ENCODE measurements around the gene BCR. TPM values are rescaled to one million over a fixed set of nuclear protein-coding genes. Genes with fewer than 3 reads are reported as not detected.

BCR gene
- total and polyA plus RNA-seq, 2 donors (not counting 1 experiment from before 2014, with no cell fraction given), result 30.2 to 46.4 TPM

- H2AFZ ChIP-seq (ENCODE audit: insufficient read depth, low read depth, low read length, poor library complexity, severe bottlenecking), result no peak overlapping the region
- Mint-ChIP-seq H3K27me3 (no peaks in the 10 kb centered on the region), H3K4me1 (peaks cover 33% of the 10 kb centered on the region), H3K4me3 (peak overlapping the region; percentile 67), H3K27ac (peak overlapping the region; percentile 59), H3K9me3 (ENCODE audit: insufficient read depth) (no peaks in the 10 kb centered on the region)
- POLR2A ChIA-PET, result interaction anchor here (0.6 kb wide), 1 partner anchor 265 kb away, joined by 3 read pairs; no protein-coding TSS in a partner anchor
- H3K27ac ChIP-seq (ENCODE audit: low read length in 2 of 2), result no peak overlapping the region
- H3K4me1 ChIP-seq (ENCODE audit: control insufficient read depth in 2 of 2, insufficient read depth in 2 of 2, low read length in 2 of 2), result peaks cover 31 to 33% of the 10 kb centered on the region in 2 donors
- no peak for ATAC-seq (ENCODE audit: low read depth)
- no peak for TF ChIP-seq CTCF (IDR thresholded peaks at IDR 0.05)
- TF ChIP-seq EZH2 (IDR thresholded peaks at IDR 0.05; ENCODE audit: borderline replicate concordance, insufficient read depth, low read depth, low read length, poor library complexity, severe bottlenecking), result no peak
- H3K9ac ChIP-seq (ENCODE audit: low read length), result peak overlapping the region; percentile 9
- peaks cover 0 to 24% of the 10 kb centered on the region in 2 experiments for H3K36me3 ChIP-seq (replicated peaks in 1 of 2; ENCODE audit: control extremely low read depth in 1 of 2, control insufficient read depth in 1 of 2, extremely low read depth in 1 of 2, insufficient read depth in 2 of 2, low read length in 1 of 2)
- no peaks in the 10 kb centered on the region for H3K79me2 ChIP-seq (ENCODE audit: control insufficient read depth, insufficient read depth, low read length)
- no peaks in the 10 kb centered on the region for H3K9me3 ChIP-seq (ENCODE audit: control extremely low read depth in 1 of 3, control insufficient read depth in 2 of 3, insufficient read depth in 1 of 3, low read length in 2 of 3)
- CTCF ChIA-PET, result interaction anchor here (1.0 to 10.8 kb wide), 3 partner anchors 12 to 115 kb away, joined by 3 to 86 read pairs (median 3); partner anchors contain the start of gene BCR
- H3K27me3 ChIP-seq (replicated peaks in 1 of 4; ENCODE audit: control extremely low read depth in 1 of 4, control insufficient read depth in 3 of 4, insufficient read depth in 4 of 4, low read length in 3 of 4), result no peaks in the 10 kb centered on the region
- peak overlapping the region; percentile 66 for H3K4me2 ChIP-seq (replicated peaks; ENCODE audit: low read depth, low read length, poor library complexity, severe bottlenecking)
- DNase-seq, result no peak
- intact Hi-C loops (cut with micrococcal nuclease), result no loop called here
- WGBS (ENCODE audit: insufficient coverage), result 26% methylated on average over 8 of the region's 8 CpGs
- H4K20me1 ChIP-seq (ENCODE audit: control insufficient read depth, insufficient read depth, low read length, poor library complexity, severe bottlenecking), result no peaks in the 10 kb centered on the region
- H3K4me3 ChIP-seq (ENCODE audit: control extremely low read depth in 1 of 5, extremely low read depth in 1 of 5, insufficient read depth in 1 of 5, low read depth in 2 of 5, low read length in 4 of 5), result no peak overlapping the region
Measured at GRCh38 chr22:23270212-23270733, 90.0 kb downstream of the BCR start.

GRCh38 chr22:23270798-23271596, 90.7 kb downstream of the BCR start:
- peak overlapping the region; percentile 67 for H3K4me3 Mint-ChIP-seq
- peaks cover 5% of the 10 kb centered on the region for H3K79me2 ChIP-seq (ENCODE audit: control insufficient read depth, insufficient read depth, low read length)
- H3K9me3 ChIP-seq (ENCODE audit: control extremely low read depth in 1 of 3, control insufficient read depth in 2 of 3, insufficient read depth in 1 of 3, low read length in 2 of 3), result no peaks in the 10 kb centered on the region
- ChIA-PET POLR2A (interaction anchor here (0.6 kb wide), 1 partner anchor 46 kb away, joined by 4 read pairs; no protein-coding TSS in a partner anchor), CTCF (interaction anchor here (1.0 to 10.8 kb wide), 4 partner anchors 11 to 115 kb away, joined by 3 to 86 read pairs (median 5); partner anchors contain the start of gene BCR)
- H3K27ac ChIP-seq (ENCODE audit: low read length in 2 of 2), result no peak overlapping the region
- no peaks in the 10 kb centered on the region for H3K27me3 Mint-ChIP-seq
- 65% methylated on average over 11 of the region's 12 CpGs for WGBS (ENCODE audit: insufficient coverage)
- DNase-seq (no peak), ATAC-seq (ENCODE audit: low read depth) (no peak)
- H4K20me1 ChIP-seq (ENCODE audit: control insufficient read depth, insufficient read depth, low read length, poor library complexity, severe bottlenecking), result no peaks in the 10 kb centered on the region
- no peaks in the 10 kb centered on the region for H3K27me3 ChIP-seq (replicated peaks in 1 of 4; ENCODE audit: control extremely low read depth in 1 of 4, control insufficient read depth in 3 of 4, insufficient read depth in 4 of 4, low read length in 3 of 4)
- H3K36me3 ChIP-seq (replicated peaks in 1 of 2; ENCODE audit: control extremely low read depth in 1 of 2, control insufficient read depth in 1 of 2, extremely low read depth in 1 of 2, insufficient read depth in 2 of 2, low read length in 1 of 2), result peaks cover 0 to 31% of the 10 kb centered on the region in 2 experiments
- no peak overlapping the region for H3K9ac ChIP-seq (ENCODE audit: low read length)
- no peak overlapping the region for H3K4me3 ChIP-seq (ENCODE audit: control extremely low read depth in 1 of 5, extremely low read depth in 1 of 5, insufficient read depth in 1 of 5, low read depth in 2 of 5, low read length in 4 of 5)
- peak overlapping the region; percentile 66 for H3K4me2 ChIP-seq (replicated peaks; ENCODE audit: low read depth, low read length, poor library complexity, severe bottlenecking)
- H2AFZ ChIP-seq (ENCODE audit: insufficient read depth, low read depth, low read length, poor library complexity, severe bottlenecking), result no peak overlapping the region
- no peaks in the 10 kb centered on the region for H3K9me3 Mint-ChIP-seq (ENCODE audit: insufficient read depth)
- TF ChIP-seq CTCF (IDR thresholded peaks at IDR 0.05), result no peak
- no peak for TF ChIP-seq EZH2 (IDR thresholded peaks at IDR 0.05; ENCODE audit: borderline replicate concordance, insufficient read depth, low read depth, low read length, poor library complexity, severe bottlenecking)
- intact Hi-C loops (cut with micrococcal nuclease), result no loop called here
- peaks cover 37% of the 10 kb centered on the region for H3K4me1 Mint-ChIP-seq
- peaks cover 31 to 39% of the 10 kb centered on the region in 2 donors for H3K4me1 ChIP-seq (ENCODE audit: control insufficient read depth in 2 of 2, insufficient read depth in 2 of 2, low read length in 2 of 2)
- H3K27ac Mint-ChIP-seq, result no peak overlapping the region

All from B cell (primary cell).